GM19099 (cell line): ENCODE results near the gene MAPK1.

Source experiments
- POLR2A ChIP-seq: IDR thresholded peaks from 3 replicates; pipeline ENCODE4 v1.6.1; 2011; ENCODE audit warnings: low read depth; ENCODE audit not compliant: insufficient read length; ENCODE audit errors: extremely low read depth

MAPK1 gene

GRCh38 chr22:21828268-21828638 lies 39.2 kb downstream of the MAPK1 start:
- TF ChIP-seq POLR2A: no peak

- TF ChIP-seq POLR2A: no peak
Observed at GRCh38 chr22:21827628-21828267, 39.7 kb downstream of the MAPK1 start.

GRCh38 chr22:21826204-21826603 lies 41.2 kb downstream of the MAPK1 start:
- TF ChIP-seq POLR2A: no peak

DNA sequence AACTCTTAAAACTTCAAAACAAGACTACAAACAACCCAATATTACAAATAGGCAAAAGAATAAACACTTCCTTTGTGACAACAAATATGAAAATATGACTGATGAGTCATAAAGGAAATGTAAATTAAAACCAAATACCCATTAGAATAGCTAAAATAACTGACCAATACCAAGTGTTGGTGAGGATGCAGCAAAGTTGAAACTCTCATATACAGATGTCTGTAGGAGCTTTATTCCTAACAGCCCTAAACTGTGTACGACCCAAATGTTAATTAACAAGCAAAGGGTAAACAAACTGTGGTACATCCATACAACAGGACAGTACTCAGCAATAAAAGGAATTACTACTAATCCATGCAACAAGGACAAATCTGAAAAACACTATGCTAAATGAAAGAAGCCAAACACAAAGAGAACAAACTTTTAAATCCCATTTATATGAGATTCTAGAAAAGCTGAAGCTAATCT lies 43.0 kb downstream of the MAPK1 start:
- no peak for TF ChIP-seq POLR2A

GRCh38 chr22:21823740-21824444 lies 43.6 kb downstream of the MAPK1 start:
- TF ChIP-seq POLR2A: no peak

DNA sequence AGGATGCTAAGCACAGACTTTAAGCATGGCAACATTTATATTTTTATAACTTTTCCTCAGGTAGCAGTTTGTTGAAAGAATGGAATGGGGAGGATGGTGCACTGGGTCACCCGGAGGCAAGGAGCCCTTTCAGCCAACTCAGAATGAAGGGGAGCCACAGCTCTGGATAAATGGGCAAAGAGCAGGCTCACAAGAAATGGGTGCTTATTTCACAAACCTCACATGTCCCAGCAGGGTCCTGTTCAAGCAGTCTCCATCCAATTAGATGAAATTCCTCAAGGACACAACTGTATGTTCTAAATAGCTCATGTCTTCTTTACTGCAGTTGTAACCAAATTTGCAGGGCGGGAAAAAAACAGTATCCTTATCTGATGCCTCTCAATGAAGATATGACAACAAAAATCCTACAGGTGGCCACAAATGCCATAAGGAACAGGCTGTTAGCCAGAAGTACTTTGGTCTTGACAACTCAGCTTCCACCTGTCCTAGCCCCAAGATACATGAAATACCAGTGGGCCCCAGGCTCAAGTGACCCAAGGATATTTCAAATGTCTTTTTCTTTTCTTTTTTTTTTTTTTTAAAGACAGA lies 48.2 kb downstream of the MAPK1 start:
- TF ChIP-seq POLR2A: no peak

GRCh38 chr22:21818487-21819182 lies 48.8 kb downstream of the MAPK1 start:
- no peak for TF ChIP-seq POLR2A

GRCh38 chr22:21816787-21817496 lies 50.5 kb downstream of the MAPK1 start:
- TF ChIP-seq POLR2A: no peak

GRCh38 chr22:21816472-21816786 lies 51.0 kb downstream of the MAPK1 start:
- no peak for TF ChIP-seq POLR2A

- no peak for TF ChIP-seq POLR2A
Observed at GRCh38 chr22:21815958-21816357, 51.5 kb downstream of the MAPK1 start.

GRCh38 chr22:21815357-21815756 lies 52.1 kb downstream of the MAPK1 start:
- TF ChIP-seq POLR2A: no peak

GRCh38 chr22:21811982-21812381 lies 55.5 kb downstream of the MAPK1 start:
- TF ChIP-seq POLR2A: no peak

DNA sequence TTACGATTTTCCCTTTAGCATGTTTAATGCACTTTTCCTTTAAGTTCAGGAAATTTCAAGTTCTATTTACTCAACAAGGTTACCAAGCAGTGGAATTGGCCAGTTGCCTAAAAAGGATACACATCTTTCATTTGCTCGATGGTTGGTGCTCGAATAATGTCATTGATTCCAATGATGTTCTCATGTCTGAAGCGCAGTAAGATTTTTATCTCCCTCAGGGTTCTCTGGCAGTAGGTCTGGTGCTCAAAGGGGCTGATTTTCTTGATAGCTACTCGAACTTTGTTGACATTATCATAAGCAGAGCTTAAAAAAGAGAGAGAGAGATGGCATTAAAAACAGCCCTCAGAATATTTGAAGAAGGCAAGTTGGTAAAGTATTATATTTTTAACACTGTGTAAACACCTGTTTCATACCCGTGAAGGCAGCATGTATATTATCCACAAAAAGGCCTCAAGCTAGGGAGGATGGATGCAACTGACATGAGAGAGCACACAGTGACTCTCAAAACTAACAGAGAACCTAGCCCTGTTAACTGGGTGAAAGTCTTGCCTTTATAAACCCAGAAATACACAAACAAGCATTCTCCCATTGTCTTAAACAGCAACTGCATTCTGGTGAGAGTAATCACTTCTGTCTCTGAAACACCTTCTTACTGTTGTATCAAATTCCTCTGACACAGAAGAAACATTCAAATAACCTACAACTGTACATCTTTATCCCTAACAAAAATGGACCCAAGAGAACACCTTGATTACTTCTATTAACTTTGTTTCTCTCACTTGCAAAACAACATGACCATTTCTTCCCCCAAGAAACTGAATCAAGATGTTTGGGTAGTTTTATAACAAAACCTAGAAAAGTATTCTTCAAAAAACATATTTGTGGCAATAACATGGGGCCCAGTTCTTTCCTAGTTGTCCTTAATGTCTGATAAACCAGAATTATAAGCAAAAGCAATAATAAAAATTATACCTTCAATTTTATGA lies 59.6 kb downstream of the MAPK1 start:
- TF ChIP-seq POLR2A: no peak

- no peak for TF ChIP-seq POLR2A
Observed at GRCh38 chr22:21803811-21804249, 63.6 kb downstream of the MAPK1 start.
